EH (cell line): ENCODE results near the gene PYGM.

Experiments
- DNase-seq: peaks from one replicate; pipeline ENCODE4 v3.0.0-alpha.2; 2015; ENCODE audit warnings: low read depth

The PYGM gene

GRCh38 chr11:64735725-64736259 lies 24.0 kb downstream of the PYGM start:
- DNase-seq: no peak

DNA sequence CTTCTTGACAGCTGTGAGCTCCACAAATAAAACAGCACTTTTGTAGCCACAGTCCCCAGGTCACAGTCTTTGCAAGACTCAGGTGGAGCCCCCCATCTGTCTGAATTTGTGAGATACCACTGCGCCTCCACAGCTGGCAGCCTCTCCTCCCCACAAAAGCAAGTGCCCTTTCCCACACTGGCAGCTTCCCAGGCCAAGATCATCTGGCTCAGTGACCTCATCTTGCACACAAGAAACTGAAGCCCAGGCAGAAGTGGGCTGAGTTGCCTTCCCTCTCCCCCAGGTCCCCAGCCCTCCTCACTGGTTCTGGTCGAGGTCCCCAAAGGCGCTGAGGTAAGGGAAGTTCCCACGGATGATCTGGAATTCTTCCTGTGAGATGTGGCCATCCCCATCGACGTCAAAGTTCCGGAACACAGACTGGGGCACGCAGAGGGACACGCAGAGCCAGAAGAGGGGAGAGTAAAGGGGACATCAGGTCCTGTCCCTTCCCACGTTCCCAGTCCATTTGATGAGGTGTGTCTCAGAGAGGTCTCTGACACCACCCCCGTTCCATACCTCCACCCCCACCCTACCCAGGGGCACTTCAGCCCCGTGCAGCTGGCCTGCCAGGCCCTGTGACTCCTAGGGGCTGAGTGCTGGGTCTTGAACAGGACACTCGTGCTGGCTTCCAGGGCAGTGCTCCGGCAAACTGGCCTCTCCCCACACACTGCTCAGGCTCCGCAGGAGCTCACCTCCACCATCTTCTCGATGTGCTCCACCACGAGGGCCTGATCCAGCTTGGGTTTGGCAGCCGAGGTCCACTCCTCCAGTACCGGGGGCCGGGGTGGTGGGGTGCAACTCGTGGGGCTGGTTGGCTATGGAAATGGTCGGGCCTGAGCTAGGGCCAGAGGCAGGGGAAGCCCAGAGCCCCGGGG lies 24.7 kb downstream of the PYGM start:
- no peak for DNase-seq

GRCh38 chr11:64731601-64732000 lies 28.2 kb downstream of the PYGM start:
- DNase-seq: no peak

GRCh38 chr11:64729851-64730382 lies 29.9 kb downstream of the PYGM start:
- peak; percentile 19 for DNase-seq

DNA sequence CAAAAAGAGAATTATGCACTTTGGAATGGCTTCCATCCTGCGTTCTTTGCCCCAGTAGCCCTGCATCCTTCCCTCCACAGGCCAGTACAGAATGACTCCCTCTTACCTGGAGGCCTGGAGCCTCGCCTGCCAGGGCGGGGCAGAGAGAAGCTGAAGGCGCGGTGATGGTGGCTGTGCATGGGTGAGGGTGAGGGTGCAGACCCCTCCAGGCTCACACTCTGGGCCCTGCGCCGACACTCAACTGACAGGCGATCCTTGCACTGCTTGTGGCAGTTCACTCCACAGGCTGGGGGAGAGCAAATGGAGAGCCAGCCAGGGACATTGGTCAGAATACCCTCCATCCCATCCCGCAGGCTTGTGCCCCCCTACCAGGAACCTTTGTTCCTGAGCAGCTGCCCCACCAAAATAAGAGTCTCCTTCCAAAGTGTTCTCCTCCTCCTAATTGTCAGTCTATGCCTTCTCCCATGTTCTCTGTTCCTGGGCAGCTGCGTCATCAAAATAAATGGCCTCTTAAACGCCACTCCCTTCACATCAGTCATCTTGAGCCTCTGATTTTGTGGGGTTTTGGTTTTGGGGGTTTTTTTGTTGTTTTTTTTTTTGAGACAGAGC lies 30.9 kb downstream of the PYGM start:
- DNase-seq: no peak

DNA sequence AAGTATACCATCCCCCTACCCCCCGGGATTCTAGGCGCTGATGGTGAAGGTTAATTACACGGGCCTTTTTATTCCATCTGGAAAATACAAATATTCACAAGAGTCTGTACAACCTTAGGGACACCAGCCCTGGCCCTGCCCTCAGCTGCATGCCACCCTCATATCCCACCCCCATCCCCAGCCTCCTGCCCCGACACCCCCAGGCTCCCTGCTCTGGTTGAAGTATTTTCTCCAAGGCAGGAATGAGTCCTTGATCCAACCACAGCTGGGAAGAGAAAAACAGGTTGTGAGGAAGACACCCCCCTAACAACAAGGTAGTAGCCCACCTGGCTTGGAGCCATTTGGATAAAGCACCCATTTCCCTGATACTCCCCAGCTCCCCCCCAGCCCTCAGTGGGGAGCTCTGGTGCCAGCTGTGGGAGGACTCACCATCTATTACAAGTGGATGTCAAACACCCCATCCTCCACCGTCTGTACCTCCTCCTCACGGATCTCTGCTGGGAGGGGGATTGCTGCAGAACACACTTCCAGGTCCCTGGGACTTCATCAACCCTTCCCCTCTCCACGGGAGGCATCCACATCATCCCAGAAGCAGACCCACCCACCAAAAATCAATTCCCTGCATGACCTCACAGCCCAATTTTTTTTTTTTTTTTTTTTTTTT lies 32.8 kb downstream of the PYGM start:
- DNase-seq: no peak

DNA sequence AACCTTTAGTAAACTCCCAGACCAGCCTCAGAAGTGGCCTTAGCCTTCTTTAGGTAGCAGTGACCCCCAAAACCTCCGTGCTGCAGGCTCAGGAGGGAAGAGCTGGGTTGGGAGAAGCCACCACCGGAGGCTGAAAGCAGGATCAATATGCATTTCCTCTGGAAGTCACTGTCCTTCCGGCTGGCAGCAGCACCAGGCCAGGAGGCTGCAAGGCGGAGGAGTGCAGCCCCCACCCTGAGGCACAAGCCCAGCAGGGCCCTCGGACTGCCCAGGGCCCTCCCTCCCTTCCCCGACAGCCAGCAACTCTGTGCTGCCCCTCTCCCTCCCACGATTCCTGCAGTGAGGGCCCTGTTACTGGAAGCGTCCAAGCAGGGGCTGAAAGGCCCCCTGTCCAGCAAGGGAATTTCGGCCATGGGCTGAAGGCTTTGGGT lies 33.5 kb downstream of the PYGM start:
- no peak for DNase-seq

- no peak for DNase-seq
Measured at GRCh38 chr11:64724863-64725532, 34.8 kb downstream of the PYGM start.

DNA sequence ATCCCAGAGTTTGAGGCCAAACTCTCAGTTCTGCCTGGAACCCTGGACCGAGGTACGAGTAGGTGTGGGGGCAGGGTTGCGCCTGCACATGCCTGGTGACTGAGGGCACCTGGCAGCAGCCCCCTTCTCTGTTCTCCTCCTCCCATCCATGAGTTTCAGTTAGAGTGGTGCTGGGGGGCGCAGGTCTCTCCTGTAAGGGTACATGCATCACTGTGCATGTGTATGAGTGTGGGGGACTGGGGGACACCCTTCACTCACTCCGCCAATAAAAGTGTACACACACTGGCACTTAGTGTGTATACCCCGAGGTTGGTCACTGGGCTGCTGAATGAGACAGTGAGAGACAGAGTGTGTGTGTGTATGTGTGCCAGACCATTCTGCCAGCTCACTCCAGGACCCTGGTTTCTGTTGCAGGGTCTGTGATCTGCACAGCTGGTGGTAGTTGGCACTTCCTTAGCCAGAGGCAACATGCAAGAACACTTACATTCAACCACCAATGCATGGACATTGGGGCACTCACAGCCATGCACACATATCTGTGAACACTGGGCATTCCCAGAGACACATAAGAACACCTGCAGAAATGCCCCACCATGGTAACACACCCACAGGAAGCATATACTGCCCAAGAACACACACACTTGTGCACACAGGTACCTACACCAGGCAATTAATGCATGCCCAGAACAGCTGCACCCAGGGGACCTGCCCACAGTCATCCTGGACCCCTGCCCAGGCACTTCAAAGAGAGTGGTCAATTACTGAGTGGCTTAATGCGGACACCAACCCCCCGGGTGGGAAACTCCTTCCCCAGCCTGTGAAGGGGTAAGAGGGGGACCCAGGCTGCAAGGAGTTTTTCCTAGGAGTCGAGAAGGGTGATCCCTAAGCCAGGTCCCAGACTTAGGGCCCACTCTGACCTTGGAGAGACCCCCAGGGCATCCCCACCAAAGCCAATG lies 35.6 kb downstream of the PYGM start:
- no peak for DNase-seq

- DNase-seq: peak; percentile 84
Measured at GRCh38 chr11:64723117-64723906, 36.5 kb downstream of the PYGM start, which contains the start of gene NRXN2. NRXN2 (minus strand) TSS chr11:64723197; CDS start chr11:64713699, 9,498 bp downstream.

DNA sequence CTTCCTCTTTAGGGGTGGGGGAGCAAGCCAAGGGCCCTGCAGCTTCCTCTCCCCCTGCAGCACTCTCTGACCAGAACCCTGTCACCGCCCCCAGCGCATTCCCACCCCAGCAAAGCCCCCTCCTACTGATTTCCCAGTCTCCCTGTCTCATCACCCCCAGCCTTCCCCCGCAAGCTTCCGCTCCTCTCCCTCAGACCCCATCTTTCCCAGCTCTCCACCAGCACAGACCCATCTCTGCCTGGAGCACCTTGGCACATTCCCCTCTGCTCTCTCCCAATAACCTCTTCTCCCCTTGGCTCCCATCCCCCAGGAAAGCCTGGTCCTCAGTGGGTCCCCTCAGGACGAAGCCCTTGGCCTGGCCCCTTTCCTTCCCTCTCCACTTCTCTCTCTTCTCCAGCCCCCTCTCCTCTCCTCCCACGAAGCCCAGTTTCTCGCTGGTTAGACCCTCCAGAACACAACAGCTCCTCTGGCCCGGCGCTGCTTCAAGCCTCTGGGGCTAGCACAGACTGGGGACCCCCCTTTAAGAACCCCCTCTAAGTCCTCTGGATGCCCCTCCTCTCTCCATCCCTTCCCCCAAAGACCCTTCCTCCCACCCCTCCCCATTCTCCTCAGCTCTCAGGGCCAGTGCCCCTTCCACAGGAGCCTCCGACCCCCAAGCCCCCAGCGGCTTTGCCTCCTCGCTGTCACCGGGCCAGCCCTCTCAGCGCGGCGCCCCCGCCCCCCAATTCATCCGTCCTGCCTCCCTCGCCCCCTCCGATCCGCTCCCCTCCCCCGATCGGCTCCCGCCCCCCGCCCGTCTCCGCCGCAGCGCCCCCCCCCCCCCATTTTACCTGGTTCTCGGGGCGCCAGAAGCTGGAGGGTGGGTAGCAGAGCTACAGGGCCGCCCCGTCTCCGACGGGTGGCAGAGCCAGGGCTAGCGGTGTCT lies 37.4 kb downstream of the PYGM start:
- no peak for DNase-seq

- DNase-seq: no peak
Measured at GRCh38 chr11:64721359-64721699, 38.4 kb downstream of the PYGM start.

GRCh38 chr11:64720640-64721358 lies 39.0 kb downstream of the PYGM start:
- no peak for DNase-seq

- DNase-seq: no peak
Measured at GRCh38 chr11:64720167-64720566, 39.6 kb downstream of the PYGM start.

DNA sequence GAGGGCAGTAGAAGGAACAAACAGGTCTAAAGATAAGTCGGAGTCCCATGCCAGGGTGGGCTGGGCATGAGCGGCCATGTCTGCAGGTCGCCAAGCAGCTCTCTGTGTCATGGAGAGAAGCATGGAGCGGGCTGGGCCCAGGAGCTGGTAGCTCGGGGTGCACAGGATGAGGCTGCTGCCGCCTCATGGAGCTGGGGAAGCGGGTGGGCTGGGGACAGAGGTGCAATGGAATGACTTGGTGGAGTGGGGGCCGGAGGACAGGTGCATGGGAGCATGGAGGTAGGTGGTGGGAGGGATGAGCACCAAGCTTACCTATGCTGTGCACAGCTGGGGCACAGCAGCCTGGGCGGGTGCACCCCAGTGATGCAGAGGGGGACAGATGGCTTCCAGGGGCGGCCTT lies 40.4 kb downstream of the PYGM start:
- no peak for DNase-seq

DNA sequence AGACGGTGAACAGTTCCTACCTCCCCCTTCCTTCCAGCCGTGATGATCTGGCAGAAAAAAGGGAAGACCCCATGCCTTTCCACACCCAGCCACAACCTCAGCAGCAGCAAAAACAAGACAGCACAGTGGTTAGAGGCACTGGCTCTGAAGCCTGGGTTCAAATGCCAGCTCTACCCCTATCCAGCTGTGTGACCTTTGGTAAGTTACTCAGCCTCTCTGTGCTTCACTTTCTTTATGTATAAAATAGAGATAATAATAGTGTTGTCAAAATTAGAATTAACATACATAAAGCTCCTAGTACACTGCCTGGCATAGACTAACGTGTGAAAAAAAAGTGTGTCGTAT lies 41.0 kb downstream of the PYGM start:
- DNase-seq: no peak

GRCh38 chr11:64718084-64718779 lies 41.5 kb downstream of the PYGM start:
- DNase-seq: no peak

DNA sequence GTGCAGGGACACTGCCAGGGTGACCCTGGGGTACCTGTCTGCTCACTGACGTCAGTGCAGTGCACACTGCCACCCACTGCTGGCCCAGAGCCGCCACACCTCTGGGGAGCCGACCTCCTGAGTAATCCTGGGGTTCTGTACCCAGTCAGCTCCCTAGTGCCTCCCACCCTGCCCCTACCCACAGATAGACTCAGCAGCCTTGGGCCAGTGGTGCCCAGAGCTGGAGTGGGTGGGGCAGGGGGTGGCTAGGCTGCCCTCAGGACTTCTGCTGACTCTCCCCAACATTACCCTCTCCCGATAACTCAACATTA lies 42.6 kb downstream of the PYGM start:
- DNase-seq: no peak
